ENCODE measurements around the gene PTPN13. TPM values are rescaled to one million over a fixed set of nuclear protein-coding genes. Genes with fewer than 3 reads are reported as not detected.
"Not testable (repeated sequence)": the region's sequence is repeated elsewhere in the genome, so short reads cannot be mapped to it uniquely, and the experiment has no call there.

The PTPN13 gene
- total RNA-seq, 1 experiment from 2014 or later, result 16.0 TPM

DNA sequence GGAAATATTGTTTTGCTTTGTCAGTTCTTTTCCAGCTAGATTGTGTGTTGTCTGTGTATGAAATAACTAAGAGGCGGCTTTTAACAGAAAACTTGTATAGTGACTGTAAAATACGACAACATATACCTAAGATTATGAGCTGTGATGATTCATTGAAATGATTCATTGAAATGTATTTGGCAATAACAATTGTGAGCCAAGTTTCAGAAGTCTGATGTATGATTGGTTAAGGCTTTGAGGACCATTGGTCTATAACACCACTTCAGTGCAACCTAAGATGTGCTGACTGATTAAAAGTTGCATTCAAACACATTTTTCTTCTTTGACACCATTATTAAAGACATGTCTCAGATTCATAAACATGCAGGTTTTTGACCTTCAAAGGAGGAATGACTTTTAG lies 76.6 kb downstream of the PTPN13 start:
- Histone ChIP-seq H3K27ac (no peak overlapping the region), H3K4me3 (no peak overlapping the region), H3K4me1 (replicated peaks) (no peaks in the 10 kb centered on the region), H3K27me3 (replicated peaks) (no peaks in the 10 kb centered on the region), H3K36me3 (no peaks in the 10 kb centered on the region; the same call in 1 of the 2 replicates), H3K9me3 (replicated peaks) (no peaks in the 10 kb centered on the region)
- DNase-seq (ENCODE audit: low read depth in 1 of 2, low spot score in 2 of 2), result no peak

- Histone ChIP-seq H3K27me3 (replicated peaks) (no peaks in the 10 kb centered on the region), H3K27ac (no peak overlapping the region), H3K4me1 (replicated peaks) (no peaks in the 10 kb centered on the region), H3K9me3 (replicated peaks) (no peaks in the 10 kb centered on the region), H3K36me3 (no peaks in the 10 kb centered on the region; the same call in 1 of the 2 replicates), H3K4me3 (no peak overlapping the region)
- no peak for DNase-seq (ENCODE audit: low read depth in 1 of 2, low spot score in 2 of 2)
These were observed 81.4 kb downstream of the PTPN13 start for GRCh38 chr4:86675548-86675947.

DNA sequence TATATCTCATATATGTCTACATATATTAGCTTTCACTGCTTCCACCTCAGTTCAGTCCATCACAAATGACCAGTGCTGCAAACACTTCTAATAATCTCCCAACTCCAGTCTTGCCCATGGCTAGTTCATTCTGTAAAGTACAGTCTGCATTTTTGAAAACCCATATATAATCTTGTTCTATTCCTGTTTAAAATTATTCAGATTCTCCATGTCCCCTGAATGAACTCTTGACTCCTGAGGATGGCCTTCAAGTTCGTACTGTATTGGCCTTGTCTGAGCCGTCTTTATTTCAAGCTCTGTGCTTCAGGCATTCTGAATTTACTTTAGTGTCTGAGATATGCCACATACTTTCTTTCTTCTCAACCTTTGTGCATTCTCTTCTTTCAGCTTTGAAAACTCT lies 84.7 kb downstream of the PTPN13 start:
- Histone ChIP-seq H3K4me3 (no peak overlapping the region), H3K36me3 (no peaks in the 10 kb centered on the region), H3K27ac (no peak overlapping the region), H3K27me3 (replicated peaks) (no peaks in the 10 kb centered on the region), H3K9me3 (replicated peaks) (no peaks in the 10 kb centered on the region), H3K4me1 (replicated peaks) (no peaks in the 10 kb centered on the region)
- DNase-seq (ENCODE audit: low read depth in 1 of 2, low spot score in 2 of 2), result no peak

DNA sequence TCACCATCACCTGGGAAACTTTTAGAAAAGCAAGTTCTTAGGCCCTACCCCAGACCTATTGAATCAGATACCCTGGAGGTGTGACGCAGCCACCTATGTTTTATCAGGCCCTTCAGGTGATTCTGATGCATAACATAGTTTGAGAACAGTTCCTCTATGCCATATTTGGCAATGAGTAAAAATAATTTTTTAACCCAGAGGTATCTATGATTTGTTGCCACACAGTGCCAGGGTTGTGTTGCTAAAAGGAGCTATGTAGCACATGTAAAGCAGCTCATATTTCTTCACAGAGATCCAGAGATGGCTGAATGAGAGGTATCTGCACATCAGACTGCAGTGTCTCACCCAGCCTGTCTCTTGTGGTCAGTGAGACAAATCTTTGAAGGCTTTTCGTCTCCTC lies 85.3 kb downstream of the PTPN13 start:
- Histone ChIP-seq H3K27ac (no peak overlapping the region), H3K4me3 (no peak overlapping the region), H3K9me3 (replicated peaks) (no peaks in the 10 kb centered on the region), H3K4me1 (replicated peaks) (no peaks in the 10 kb centered on the region), H3K36me3 (no peaks in the 10 kb centered on the region), H3K27me3 (replicated peaks) (no peaks in the 10 kb centered on the region)
- DNase-seq (ENCODE audit: low read depth in 1 of 2, low spot score in 2 of 2), result no peak

GRCh38 chr4:86683167-86683566 lies 89.1 kb downstream of the PTPN13 start:
- no peaks in the 10 kb centered on the region for H3K27me3 ChIP-seq (replicated peaks)
- H3K9me3 ChIP-seq (replicated peaks), result no peaks in the 10 kb centered on the region
- H3K27ac ChIP-seq, result no peak overlapping the region
- no peaks in the 10 kb centered on the region for H3K4me1 ChIP-seq (replicated peaks)
- no peak overlapping the region for H3K4me3 ChIP-seq
- no peaks in the 10 kb centered on the region for H3K36me3 ChIP-seq
- no peak for DNase-seq (ENCODE audit: low read depth in 1 of 2, low spot score in 2 of 2)

DNA sequence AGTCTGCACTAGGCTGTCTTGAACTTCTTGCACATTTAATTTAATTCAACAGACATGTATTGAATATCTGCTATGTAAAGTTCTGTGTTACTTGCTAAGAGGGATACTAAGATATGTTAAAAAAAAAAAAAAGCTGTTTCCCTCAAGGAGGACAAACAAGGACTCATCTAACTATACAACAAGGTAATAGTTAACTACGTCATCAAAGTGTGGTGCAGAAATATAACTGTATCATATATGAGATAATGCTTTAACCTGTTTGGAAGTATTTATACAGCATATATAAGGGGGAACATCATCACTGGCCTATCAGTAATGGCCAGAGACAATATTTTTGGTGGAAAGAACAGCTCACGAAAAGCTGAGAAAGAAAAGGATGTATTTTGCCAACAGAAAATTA lies 89.9 kb downstream of the PTPN13 start:
- Histone ChIP-seq H3K36me3 (no peaks in the 10 kb centered on the region), H3K27ac (no peak overlapping the region), H3K4me1 (replicated peaks) (no peaks in the 10 kb centered on the region), H3K27me3 (replicated peaks) (no peaks in the 10 kb centered on the region), H3K9me3 (replicated peaks) (no peaks in the 10 kb centered on the region), H3K4me3 (no peak overlapping the region)
- DNase-seq (ENCODE audit: low read depth in 1 of 2, low spot score in 2 of 2), result no peak

DNA sequence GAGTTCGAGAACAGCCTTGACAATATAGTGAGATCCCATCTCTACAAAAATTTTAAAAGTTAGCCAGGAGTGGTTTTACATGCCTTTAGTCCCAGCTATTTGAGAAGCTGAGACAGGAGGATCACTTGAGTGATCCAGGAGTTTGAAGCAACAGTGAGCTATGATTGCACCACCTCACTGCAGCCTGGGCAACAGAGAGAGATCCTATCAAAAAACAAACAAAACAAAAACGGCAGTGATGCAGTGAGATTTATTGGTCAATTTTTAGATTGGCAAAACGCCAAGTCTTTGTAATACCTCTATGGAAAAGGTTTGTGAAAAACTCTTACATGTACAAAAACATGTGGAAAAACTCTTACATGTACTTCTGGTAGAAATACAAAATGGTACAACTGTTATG lies 91.3 kb downstream of the PTPN13 start:
- no peak overlapping the region for H3K27ac ChIP-seq
- H3K36me3 ChIP-seq, result no peaks in the 10 kb centered on the region
- DNase-seq (ENCODE audit: low read depth in 1 of 2, low spot score in 2 of 2), result no peak
- H3K4me1 ChIP-seq (replicated peaks), result no peaks in the 10 kb centered on the region
- H3K4me3 ChIP-seq, result no peak overlapping the region
- H3K27me3 ChIP-seq (replicated peaks), result no peaks in the 10 kb centered on the region
- no peaks in the 10 kb centered on the region for H3K9me3 ChIP-seq (replicated peaks)

DNA sequence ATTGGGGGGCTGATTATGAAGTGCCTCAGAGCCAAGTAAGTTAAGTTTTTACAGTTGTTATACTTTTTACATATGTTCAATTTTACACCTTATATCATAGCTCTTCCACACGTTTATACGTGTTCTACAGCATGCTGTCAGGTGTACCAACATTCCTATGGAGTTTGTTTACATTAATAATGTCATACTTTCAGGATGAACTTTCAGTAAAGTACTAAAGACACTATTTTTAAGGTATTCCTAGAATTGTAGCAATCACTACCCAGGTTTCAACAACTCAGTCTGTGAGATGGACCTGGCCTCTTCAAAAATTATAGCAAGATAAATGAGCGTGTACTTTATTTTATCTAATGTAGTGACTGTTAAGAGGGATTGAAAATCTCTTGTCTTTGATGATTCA lies 92.6 kb downstream of the PTPN13 start:
- Histone ChIP-seq H3K4me3 (no peak overlapping the region), H3K36me3 (no peaks in the 10 kb centered on the region), H3K4me1 (replicated peaks) (no peaks in the 10 kb centered on the region), H3K27me3 (replicated peaks) (no peaks in the 10 kb centered on the region), H3K9me3 (replicated peaks) (no peaks in the 10 kb centered on the region), H3K27ac (no peak overlapping the region)
- DNase-seq (ENCODE audit: low read depth in 1 of 2, low spot score in 2 of 2), result no peak

- H3K9me3 ChIP-seq (replicated peaks), result no peaks in the 10 kb centered on the region
These were observed 93.9 kb downstream of the PTPN13 start for GRCh38 chr4:86688026-86688425.

DNA sequence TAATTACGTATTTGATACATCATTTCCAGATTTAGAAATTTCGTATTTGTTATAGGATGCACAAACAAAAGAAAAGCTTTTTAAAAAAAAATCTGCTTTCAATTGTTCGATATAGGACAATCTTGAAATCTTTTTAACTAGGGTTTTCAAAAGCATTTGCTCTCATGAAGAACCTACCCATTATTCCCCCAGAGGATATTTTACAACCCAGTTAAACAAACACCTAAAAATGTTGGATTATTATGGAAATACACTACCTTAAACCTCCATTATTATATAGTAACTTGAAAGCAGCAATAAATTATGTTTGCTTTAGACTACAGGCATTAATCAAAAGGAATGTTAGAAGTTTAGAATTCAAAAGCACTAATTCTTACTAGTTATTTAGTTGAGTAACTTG lies 110.5 kb downstream of the PTPN13 start:
- Histone ChIP-seq H3K27me3 (replicated peaks) (no peaks in the 10 kb centered on the region), H3K4me3 (no peak overlapping the region), H3K9me3 (replicated peaks) (no peaks in the 10 kb centered on the region), H3K27ac (no peak overlapping the region), H3K4me1 (replicated peaks) (no peaks in the 10 kb centered on the region), H3K36me3 (no peaks in the 10 kb centered on the region)
- no peak for DNase-seq (ENCODE audit: low read depth in 1 of 2, low spot score in 2 of 2)

More at GRCh38 chr4:86688026-86688425, 93.9 kb downstream of the PTPN13 start:
- no peaks in the 10 kb centered on the region for H3K4me1 ChIP-seq (replicated peaks)
- no peaks in the 10 kb centered on the region for H3K27me3 ChIP-seq (replicated peaks)
- no peak overlapping the region for H3K4me3 ChIP-seq
- no peaks in the 10 kb centered on the region for H3K36me3 ChIP-seq
- DNase-seq (ENCODE audit: low read depth in 1 of 2, low spot score in 2 of 2), result no peak
- H3K27ac ChIP-seq, result no peak overlapping the region

DNA sequence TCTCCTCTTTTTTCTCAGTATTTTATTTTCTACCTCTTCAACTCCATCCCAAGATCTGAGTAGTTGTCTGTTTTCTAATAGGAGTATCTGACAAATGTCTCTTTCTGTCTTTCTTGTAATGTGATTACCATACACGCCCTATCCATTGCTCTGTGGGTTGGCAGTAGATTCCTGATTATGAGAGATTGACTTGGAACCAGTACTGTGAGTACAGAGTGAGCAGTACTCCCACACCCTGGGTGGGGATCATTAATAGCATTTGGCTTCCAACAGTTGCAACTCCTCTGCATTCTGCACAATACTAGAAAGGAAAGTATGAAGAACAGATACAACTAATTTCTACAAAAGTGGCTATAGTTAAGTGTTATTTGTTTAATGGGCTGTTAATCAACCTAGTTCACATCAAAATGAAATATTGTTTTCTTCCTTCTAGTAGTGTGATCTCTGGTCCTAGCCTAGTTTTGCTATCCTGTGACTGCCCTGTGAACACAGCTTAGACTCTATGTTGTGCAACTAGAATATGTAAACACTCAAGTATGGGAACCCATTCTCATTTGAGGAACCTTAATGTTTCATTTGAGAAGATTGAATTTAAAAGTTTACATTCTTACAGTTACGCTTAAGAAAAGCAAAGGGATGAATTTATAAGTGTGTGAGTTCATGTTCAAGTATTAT lies 112.9 kb downstream of the PTPN13 start:
- Histone ChIP-seq H3K27ac (no peak overlapping the region), H3K4me3 (no peak overlapping the region)
- no peak for DNase-seq (ENCODE audit: low read depth in 1 of 2, low spot score in 2 of 2)

GRCh38 chr4:86717651-86718050 lies 123.5 kb downstream of the PTPN13 start:
- no peaks in the 10 kb centered on the region for H3K27me3 ChIP-seq (replicated peaks)
- DNase-seq (ENCODE audit: low read depth in 1 of 2, low spot score in 2 of 2), result no peak
- no peak overlapping the region for H3K27ac ChIP-seq
- H3K9me3 ChIP-seq (replicated peaks), result no peaks in the 10 kb centered on the region
- no peak overlapping the region for H3K4me3 ChIP-seq
- H3K4me1 ChIP-seq (replicated peaks), result no peaks in the 10 kb centered on the region
- 0 out of 2 replicates have a peak, but pooled peaks cover 11% of the 10 kb centered on the region for H3K36me3 ChIP-seq

More for the DNA sequence above, 112.9 kb downstream of the PTPN13 start:
- no peaks in the 10 kb centered on the region for H3K36me3 ChIP-seq
- H3K9me3 ChIP-seq (replicated peaks), result no peaks in the 10 kb centered on the region
- H3K4me1 ChIP-seq (replicated peaks), result no peaks in the 10 kb centered on the region
- H3K27me3 ChIP-seq (replicated peaks), result no peaks in the 10 kb centered on the region

- Histone ChIP-seq H3K36me3 (0 out of 2 replicates have a peak, but pooled peaks cover 11% of the 10 kb centered on the region), H3K27ac (no peak overlapping the region), H3K27me3 (replicated peaks) (no peaks in the 10 kb centered on the region), H3K4me1 (replicated peaks) (no peaks in the 10 kb centered on the region), H3K4me3 (no peak overlapping the region), H3K9me3 (replicated peaks) (no peaks in the 10 kb centered on the region)
- no peak for DNase-seq (ENCODE audit: low read depth in 1 of 2, low spot score in 2 of 2)
These were observed 124.0 kb downstream of the PTPN13 start for GRCh38 chr4:86718152-86718551.

GRCh38 chr4:86719149-86719548 lies 125.0 kb downstream of the PTPN13 start:
- H3K36me3 ChIP-seq, result 0 out of 2 replicates have a peak, but pooled peaks cover 11% of the 10 kb centered on the region
- not testable (repeated sequence) for DNase-seq (ENCODE audit: low read depth in 1 of 2, low spot score in 2 of 2); H3K27ac ChIP-seq; H3K4me3 ChIP-seq; H3K27me3 ChIP-seq (replicated peaks); H3K4me1 ChIP-seq (replicated peaks); H3K9me3 ChIP-seq (replicated peaks)
